DMS53 (cell line): ENCODE data around the gene LRRC32.
A peak's percentile ranks its signal among the peaks of the same experiment; 100 is the strongest.

Source experiments
- DNase-seq: peaks from one replicate; lab custom pipeline; 2025; lab: John Stamatoyannopoulos, UW

LRRC32 gene

GRCh38 chr11:76699451-76700091, 29.0 kb upstream of the LRRC32 start:
- no peak for DNase-seq

DNA sequence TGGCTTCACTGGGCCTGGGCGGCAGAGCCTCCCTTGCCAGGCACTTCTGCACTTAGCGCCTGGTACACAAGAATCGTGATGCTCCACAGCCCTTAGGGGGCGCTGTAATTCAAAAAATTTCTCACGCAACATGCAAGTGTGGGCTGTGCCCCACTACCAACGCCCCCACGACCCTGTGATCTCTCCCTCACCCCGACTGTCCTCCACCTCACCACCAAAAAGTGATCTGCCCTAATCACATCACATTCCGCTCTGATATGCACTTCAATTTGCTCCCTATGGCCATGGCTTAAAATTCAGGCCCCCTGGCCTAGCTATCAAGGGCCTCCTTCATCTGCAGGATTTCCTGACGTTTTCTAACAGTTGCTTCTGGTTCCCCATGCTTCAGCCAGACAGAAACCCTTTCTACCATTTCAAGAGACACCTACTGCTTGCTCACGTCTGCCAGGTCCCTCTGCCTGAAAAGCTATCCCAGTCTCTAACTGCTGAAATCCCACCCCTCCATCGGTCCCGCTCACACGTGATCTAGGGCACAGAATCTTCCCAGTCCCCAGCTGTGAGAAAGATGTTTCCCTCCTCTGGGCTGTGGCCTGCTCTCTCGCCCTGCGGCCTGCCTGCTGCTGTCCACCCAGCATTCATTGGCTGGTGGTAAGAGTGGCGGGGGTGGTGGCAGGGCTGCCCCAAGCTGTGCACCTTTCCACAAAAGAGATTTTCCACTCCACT, 27.9 kb upstream of the LRRC32 start:
- DNase-seq: peak; percentile 66

DNA sequence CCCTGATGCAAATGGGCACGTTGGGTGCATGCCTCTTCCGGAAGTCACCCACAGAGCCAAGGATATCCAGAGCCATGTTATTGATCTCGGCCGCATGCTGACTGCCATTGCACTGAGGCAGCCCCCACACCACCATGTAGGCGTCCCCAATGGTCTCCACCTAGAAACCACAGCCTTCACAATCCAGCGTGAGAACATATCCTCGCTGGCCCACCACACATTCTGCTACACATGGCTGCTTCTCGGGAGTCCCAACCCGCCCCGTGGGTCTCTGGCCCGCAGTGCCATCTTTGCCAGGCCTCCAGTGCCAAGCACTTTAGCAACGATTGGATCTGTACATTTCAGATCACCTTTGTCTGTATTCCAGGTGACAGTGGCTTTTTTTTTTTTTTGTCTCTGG, 26.2 kb upstream of the LRRC32 start:
- DNase-seq: no peak

GRCh38 chr11:76695771-76696170, 25.2 kb upstream of the LRRC32 start:
- DNase-seq: no peak

- peak; percentile 53 for DNase-seq
Measured at GRCh38 chr11:76695133-76695532, 24.6 kb upstream of the LRRC32 start.

GRCh38 chr11:76694664-76695063, 24.1 kb upstream of the LRRC32 start:
- DNase-seq: peak; percentile 92

- DNase-seq: no peak
Measured at GRCh38 chr11:76693806-76694205, 23.3 kb upstream of the LRRC32 start.

- no peak for DNase-seq
Measured at GRCh38 chr11:76692956-76693355, 22.4 kb upstream of the LRRC32 start.

DNA sequence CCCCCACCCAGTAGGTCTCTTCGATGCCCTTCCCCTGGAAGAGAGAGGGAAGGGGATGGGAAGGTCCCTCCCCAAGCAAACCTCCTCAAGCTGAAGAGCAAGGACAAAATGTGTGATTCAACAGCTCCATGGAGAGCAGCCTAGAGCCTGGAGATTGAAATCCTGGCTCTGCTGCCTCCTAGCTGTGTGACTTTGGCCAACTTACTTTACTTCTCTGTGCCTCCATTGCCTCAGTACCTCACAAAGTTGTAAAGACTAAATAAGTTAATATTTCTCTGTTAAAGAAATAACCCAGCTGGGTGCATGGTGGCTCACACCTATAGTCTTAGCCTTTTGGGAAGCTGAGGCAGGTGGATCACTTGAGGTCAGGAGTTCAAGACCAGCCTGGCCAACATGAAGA, 21.1 kb upstream of the LRRC32 start:
- DNase-seq: no peak

GRCh38 chr11:76690736-76691135, 20.2 kb upstream of the LRRC32 start:
- no peak for DNase-seq

- DNase-seq: no peak
Measured at GRCh38 chr11:76689313-76690260, 19.0 kb upstream of the LRRC32 start.

DNA sequence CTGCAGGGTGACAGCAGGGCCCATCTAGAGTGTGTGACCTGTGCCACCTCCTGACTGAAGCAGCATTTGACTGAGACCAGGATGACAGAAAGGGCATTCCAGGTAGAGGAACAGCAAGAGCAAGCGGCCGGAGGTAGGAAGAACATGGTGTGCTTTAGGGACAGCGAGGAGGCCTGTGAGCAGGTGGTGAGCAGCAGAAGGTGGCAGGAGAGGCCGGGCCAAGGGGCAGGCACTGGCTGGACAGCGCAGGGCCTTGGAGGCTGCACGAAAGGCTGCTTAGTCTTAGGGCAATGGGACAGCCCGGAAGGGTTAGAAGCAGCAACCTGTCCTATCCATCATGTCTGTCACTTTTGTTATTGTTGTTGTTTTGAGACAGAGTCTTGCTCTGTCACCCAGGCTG, 17.6 kb upstream of the LRRC32 start:
- no peak for DNase-seq

DNA sequence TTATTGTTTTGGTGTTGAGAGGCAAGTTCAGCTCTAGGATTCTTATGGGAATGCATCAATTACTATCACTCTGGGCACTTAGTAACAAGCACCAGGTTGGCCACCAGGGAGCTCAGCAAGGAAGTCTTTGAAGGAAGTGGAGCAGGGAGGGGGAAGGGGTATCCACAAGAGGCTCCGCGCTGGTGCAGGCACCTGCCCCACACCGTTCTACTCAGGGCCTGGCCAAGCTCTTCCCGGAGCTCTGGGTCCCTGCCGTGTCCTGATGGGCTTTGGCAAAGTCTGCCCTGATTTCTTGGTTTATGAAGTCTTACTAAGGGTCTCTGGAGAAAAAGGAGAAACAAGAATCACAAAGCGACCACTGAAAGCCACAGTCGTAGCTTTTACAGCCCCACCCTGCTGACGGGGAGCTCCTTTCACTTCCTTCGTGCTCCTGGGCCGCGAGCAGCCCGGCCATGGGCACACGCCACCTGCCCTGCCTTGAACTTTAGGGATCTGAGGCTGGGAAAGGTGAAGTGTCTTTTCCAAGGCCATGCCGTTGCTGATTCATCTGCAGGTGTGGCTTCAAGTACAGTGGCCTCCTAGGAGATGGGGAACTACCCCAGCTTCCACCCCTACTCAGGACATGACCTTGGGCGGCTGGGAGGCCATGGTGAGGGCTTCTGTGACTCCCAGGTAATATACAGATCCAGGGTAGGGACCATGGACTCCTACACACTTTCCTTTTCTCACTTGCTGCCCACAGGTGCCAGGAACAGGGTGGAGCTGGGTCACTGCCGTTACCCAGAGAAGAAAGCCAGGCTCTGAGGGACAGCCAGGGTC, 15.9 kb upstream of the LRRC32 start:
- peak; percentile 54 for DNase-seq

DNA sequence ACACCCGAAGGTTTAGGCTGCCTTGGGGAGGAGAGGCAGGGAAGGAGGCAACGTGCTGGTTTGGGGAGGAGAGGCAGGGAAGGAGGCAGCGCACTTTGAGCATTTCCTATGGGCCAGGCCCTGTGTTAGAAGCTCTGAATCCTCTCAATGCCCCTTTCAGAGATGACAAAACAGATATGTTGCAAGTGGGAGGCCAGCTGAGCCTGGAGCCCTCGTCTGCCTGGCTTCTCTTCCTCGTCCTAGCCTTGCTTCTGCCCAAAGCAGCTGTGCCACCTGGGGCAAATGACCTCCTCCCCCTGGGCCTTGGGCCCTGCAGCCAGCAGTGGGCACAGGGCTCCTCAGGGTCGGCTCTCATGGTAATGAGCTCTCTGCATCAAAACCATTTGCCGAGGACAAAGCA, 15.3 kb upstream of the LRRC32 start:
- DNase-seq: no peak

GRCh38 chr11:76685237-76685636, 14.7 kb upstream of the LRRC32 start:
- no peak for DNase-seq

- no peak for DNase-seq
Measured at GRCh38 chr11:76684516-76684915, 14.0 kb upstream of the LRRC32 start.

DNA sequence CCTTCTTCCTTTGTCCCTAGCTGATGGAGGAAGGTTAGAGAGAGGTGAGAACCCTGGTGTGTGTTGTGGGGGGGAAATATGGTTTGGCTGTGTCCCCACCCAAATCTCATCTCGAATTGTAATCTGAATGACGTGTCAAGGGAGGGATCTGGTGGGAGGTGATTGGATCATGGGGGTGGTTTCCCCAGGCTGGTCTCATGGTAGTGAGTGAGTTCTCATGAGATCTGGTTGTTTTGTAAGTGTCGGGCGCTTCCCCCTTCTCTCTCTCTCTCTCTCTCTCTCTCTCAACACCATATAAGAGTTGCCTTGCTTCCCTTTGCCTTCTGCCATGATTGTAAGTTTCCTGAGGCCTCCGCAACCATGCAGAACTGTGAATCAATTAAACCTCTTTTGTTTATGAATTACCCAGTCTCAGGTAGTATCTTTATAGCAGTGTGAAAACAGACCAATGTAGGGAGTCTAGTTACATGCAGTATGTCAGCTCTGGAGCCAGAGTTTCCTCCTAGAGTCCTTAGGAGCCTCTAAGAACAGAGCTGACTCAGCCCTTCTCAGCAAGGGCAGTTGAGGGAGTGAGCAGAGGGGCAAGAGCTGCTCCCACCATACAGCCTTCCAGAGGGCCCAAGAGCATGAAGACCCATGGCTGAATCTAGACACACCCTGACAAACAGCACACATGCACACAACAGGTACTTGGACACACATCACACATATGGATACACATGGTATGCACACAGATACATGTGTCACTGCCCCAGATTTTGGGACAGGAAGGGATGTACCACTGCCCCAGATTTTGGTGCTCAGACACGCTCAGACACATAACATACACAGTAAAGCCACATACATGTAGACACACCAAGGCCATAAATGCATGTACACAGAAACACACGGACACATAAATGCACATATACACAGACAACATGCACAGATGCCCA, 12.9 kb upstream of the LRRC32 start:
- no peak for DNase-seq

- no peak for DNase-seq
Measured at GRCh38 chr11:76682684-76683083, 12.1 kb upstream of the LRRC32 start.

GRCh38 chr11:76682106-76682505, 11.6 kb upstream of the LRRC32 start:
- DNase-seq: no peak

DNA sequence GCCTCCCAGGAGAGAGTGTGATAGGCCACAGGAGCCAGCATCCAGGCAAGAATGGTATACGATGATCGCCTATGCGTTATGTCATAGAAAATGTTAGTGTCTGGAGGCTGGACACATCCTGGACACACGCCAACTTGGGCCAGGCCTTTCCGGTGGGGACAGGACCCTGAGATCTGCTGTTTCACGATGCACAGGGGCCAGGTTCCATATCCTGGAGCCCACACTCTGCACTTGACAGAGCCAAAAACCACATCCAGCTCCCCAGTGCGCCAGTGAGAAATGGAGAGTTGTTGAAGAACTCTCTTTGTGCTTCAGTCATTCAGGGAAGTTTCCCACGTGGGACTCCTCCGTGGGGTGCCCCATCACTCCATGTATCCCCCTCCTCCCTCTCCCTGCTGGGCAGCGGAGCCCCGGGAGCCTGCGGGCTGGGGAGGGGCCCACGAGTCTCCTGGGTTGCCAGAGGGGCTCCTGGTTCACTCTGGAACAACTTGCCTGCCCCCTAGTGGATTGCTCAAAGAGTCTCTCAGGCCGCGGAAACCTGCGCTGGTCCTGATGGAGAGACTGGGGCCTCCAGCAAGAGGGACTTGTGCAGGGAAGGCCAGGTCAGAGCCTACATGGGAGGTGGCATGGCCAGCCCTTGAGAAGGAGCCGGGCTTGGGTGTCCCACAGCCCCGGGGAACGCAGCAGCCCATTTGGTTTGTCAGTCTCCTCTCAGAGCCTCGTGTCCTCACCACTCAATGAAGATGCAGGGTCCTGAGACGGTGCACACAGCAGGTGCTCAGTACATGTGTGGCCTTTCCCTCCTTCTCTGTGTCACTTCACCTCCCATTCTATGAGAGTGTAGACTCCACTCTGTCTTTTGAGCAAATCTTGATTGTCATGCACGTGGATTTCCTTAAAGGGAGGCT, 10.2 kb upstream of the LRRC32 start:
- DNase-seq: peak; percentile 93
